Naive thymus-derived CD8-positive, alpha-beta T cell (primary cell): ENCODE measurements around the gene HOXA4. TPM values are rescaled to one million over a fixed set of nuclear protein-coding genes. Genes with fewer than 3 reads are reported as not detected.

Source experiments
- ATAC-seq, 2 donors: fragments of 150-1000 bp; cut with Tn5 transposase in 1 of 2; sonication (Bioruptor Pico), chemical (Tn5 transposase) in 1 of 2; 1 replicate in 1 of 2; 2 replicates in 1 of 2; pipeline ENCODE4 v1.10.0; 2021; ENCODE audit warnings: mild to moderate bottlenecking in 2 of 2, moderate library complexity in 2 of 2
- POLR2A ChIA-PET: fragments of 350-600 bp; sonication (Branson Sonifier 250); formaldehyde crosslinking; loops from one replicate; lab custom pipeline; 2021; ENCODE audit warnings: antibody characterized with exemption; lab: Charles Lee
- DNase-seq, 10 donors: peaks; one replicate each; pipeline versions ENCODE4 v3.0.0 to v3.0.0-alpha.2; 2020 to 2022
- H3K27ac Mint-ChIP-seq, 10 donors: one replicate each; pipeline ENCODE4 v1.8.0; 2020 to 2022; ENCODE audit warnings: mild to moderate bottlenecking in 10 of 10, mixed read lengths in 10 of 10, moderate library complexity in 4 of 10, inconsistent platforms in 1 of 10
- H3K27me3 Mint-ChIP-seq, 5 donors: one replicate each; pipeline ENCODE4 v1.8.0; 2021 to 2022; ENCODE audit warnings: mixed read lengths in 5 of 5
- H3K36me3 Mint-ChIP-seq, 3 donors: one replicate each; pipeline ENCODE4 v1.8.0; 2020 to 2022; ENCODE audit warnings: mixed read lengths in 3 of 3, mild to moderate bottlenecking in 2 of 3, inconsistent platforms in 1 of 3
- H3K4me1 Mint-ChIP-seq, 4 donors: one replicate each; pipeline ENCODE4 v1.8.0; 2021 to 2022; ENCODE audit warnings: mixed read lengths in 4 of 4
- H3K4me3 Mint-ChIP-seq, 10 donors: one replicate each; pipeline ENCODE4 v1.8.0; 2020 to 2022; ENCODE audit warnings: mild to moderate bottlenecking in 10 of 10, mixed read lengths in 10 of 10, moderate library complexity in 6 of 10, inconsistent platforms in 1 of 10
- H3K9me3 Mint-ChIP-seq, 9 donors: one replicate each; pipeline ENCODE4 v1.8.0; 2020 to 2022; ENCODE audit warnings: mixed read lengths in 9 of 9, mild to moderate bottlenecking in 3 of 9, inconsistent platforms in 1 of 9, moderate library complexity in 1 of 9
- polyA plus RNA-seq, 3 donors: library from polyadenylated mRNA; unstranded; fragments of 300-500 nt; fragmentation: Illumina TruSeq; gene quantifications; one replicate each; pipeline ENCODE4 v1.2.3, GENCODE V29; 2021
- total RNA-seq, 8 experiments: library from RNA in 2 of 8; stranded (reverse) in 2 of 8; gene quantifications; one replicate each; pipeline ENCODE4 v1.2.3 and lab custom pipeline; 2021 to 2026

Gene HOXA4
- total and polyA plus RNA-seq, 5 experiments from 2014 or later = 0.22 to 0.38 (median 0.31) TPM; not detected in 2

DNA sequence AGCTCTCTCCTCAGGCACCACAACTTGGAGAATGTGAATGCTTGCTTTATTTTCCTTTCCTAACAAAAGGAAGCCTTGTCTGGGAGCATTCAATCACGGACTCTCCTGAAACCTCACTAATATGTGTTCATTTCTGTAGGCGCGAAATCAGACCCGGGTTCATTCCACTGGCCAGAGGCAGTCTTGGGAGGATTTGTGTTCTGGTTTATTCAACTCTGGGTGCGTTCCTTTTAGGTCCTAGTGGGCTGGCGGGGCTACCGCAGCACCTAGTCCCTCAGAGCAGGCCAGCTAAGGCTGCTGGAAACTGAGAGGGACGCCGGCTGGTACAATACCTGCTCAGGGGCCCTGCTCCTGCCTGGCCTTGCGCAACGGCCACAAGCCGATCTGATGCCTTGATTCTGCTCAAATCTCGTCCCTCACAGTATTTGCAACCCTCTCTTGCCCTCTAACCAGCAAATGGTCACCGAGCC is 7.5 kb downstream of the HOXA4 start:
- Mint-ChIP-seq H3K36me3 (no peaks in the 10 kb centered on the region), H3K4me1 (no peaks in the 10 kb centered on the region), H3K9me3 (no peaks in the 10 kb centered on the region), H3K4me3 (no peak overlapping the region), H3K27me3 (peaks cover 3 to 39% (median 23%) of the 10 kb centered on the region in 5 donors), H3K27ac (no peak overlapping the region)
- DNase-seq (no peak), ATAC-seq (no peak)
- POLR2A ChIA-PET = no interaction called here

DNA sequence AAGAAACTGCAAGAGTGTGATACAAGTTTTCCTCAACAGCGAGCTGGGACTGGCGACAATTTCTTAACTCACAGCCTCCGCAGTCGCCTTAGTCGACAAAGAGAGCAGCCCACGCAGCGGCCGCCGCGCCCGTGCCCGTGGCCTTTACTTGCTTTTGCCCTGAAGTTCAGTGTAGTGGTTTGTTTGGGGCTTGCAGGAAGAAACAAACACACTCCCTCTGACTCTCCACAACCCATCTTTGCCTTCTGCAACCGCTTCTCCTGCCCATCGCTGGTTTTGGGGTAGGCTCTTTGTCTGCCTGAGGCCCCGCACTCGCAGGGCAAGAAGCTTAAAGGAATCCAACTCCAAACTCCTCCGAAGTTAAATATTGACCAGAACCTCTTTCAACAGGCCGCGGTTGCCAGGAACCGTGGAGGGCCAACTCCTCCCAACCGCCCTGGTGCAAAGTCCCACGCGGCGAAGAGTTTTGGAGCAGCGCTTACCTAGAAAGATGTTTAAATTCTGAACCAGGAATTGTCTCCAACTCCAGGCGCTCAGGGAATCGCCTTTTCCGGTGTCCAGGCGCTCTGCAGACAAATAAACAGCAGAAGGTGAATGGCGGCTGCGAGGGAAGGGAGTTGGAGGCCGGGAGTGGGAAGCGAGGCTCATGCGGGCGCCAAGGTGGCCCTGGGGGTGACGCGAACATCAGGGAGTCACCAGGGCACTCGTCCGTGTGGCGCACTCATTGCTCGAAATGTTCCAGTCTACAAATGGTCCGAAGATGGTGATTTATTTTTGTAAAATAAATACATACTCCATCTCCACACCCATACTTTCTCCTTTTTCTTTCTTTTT is 8.3 kb downstream of the HOXA4 start:
- POLR2A ChIA-PET = no interaction called here
- no peaks in the 10 kb centered on the region for H3K36me3 Mint-ChIP-seq

DNA sequence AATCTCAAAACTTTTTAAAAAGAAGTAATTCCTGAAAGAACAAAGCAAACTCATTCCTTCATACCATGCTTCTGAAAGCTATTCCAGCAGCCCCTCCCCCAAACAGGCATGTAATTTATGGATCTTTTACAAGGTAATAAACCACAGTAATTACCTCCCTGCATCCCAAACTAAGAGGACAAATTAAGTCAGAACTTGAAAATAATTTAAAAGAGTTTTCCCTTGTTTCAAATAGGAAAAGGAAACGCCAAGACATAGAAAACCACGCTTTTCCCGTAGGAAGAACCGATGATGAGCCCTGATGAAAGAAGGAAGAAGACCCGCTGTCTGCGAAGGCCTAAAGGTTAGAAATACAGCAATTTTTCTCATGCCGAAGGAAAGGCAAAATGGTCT is 8.9 kb downstream of the HOXA4 start:
- Mint-ChIP-seq H3K27ac (no peak overlapping the region), H3K9me3 (no peaks in the 10 kb centered on the region), H3K27me3 (peaks cover 2 to 30% (median 16%) of the 10 kb centered on the region in 5 donors), H3K4me3 (no peak overlapping the region), H3K36me3 (no peaks in the 10 kb centered on the region), H3K4me1 (no peaks in the 10 kb centered on the region)
- DNase-seq (no peak), ATAC-seq (no peak)
- POLR2A ChIA-PET = interaction anchor here (0.8 kb wide), 1 partner anchor 44 kb away, joined by 3 read pairs; no protein-coding TSS in a partner anchor

More for the DNA sequence above, 8.3 kb downstream of the HOXA4 start:
- H3K27me3 Mint-ChIP-seq = peaks cover 3 to 32% (median 18%) of the 10 kb centered on the region in 5 donors
- no peak overlapping the region for H3K4me3 Mint-ChIP-seq
- no peak overlapping the region for H3K27ac Mint-ChIP-seq
- ATAC-seq (no peak), DNase-seq (no peak)
- H3K9me3 Mint-ChIP-seq = no peaks in the 10 kb centered on the region
- H3K4me1 Mint-ChIP-seq = no peaks in the 10 kb centered on the region

GRCh38 chr7:27119412-27119911 is 11.1 kb downstream of the HOXA4 start:
- H3K4me1 Mint-ChIP-seq = no peaks in the 10 kb centered on the region
- H3K27ac Mint-ChIP-seq = no peak overlapping the region
- POLR2A ChIA-PET = no interaction called here
- DNase-seq = no peak
- ATAC-seq = no peak
- H3K27me3 Mint-ChIP-seq = peaks cover 0 to 14% (median 3%) of the 10 kb centered on the region in 5 donors
- no peak overlapping the region for H3K4me3 Mint-ChIP-seq
- no peaks in the 10 kb centered on the region for H3K36me3 Mint-ChIP-seq
- H3K9me3 Mint-ChIP-seq = no peaks in the 10 kb centered on the region

- POLR2A ChIA-PET = no interaction called here
- Mint-ChIP-seq H3K27me3 (peaks cover 0 to 12% (median 3%) of the 10 kb centered on the region in 5 donors), H3K4me3 (no peak overlapping the region), H3K36me3 (no peaks in the 10 kb centered on the region), H3K9me3 (no peaks in the 10 kb centered on the region), H3K4me1 (no peaks in the 10 kb centered on the region), H3K27ac (no peak overlapping the region)
- ATAC-seq (no peak), DNase-seq (no peak)
Observed at GRCh38 chr7:27118580-27118979, 12.0 kb downstream of the HOXA4 start.

DNA sequence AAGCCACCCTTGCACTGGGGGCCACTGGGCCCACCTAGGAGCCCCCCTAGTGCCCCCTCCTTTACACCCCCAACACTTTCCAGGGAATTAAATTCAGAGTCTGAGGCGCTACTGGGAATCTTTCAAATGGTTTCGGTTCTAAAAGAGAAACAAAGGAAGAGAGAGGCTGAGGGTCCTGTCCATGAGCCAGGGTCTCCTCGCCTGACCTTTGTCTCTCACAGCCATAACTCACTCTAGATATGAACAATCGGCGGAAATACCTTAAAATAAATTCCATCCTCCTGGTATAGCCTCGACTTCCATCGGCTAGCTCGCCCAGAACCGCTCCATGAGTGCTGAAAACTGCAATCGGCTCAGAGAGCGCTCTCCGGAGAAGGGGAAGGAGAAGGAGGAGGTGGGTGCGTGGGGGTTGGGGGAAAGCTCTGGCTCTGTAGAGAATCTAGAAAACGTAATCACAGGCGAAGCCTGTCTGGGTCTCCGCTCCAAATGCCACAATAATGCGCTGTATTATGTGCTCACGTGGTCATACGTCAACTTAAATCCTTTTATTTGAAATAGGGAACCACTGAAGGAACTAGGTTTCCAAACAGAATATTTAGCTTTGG is 12.6 kb downstream of the HOXA4 start:
- ATAC-seq (no peak), DNase-seq (no peak)
- Mint-ChIP-seq H3K4me3 (no peak overlapping the region), H3K9me3 (no peaks in the 10 kb centered on the region), H3K27ac (no peak overlapping the region), H3K27me3 (peaks cover 0 to 15% (median 3%) of the 10 kb centered on the region in 5 donors), H3K36me3 (no peaks in the 10 kb centered on the region), H3K4me1 (no peaks in the 10 kb centered on the region)
- POLR2A ChIA-PET = no interaction called here

GRCh38 chr7:27116962-27117886 is 13.3 kb downstream of the HOXA4 start:
- H3K27me3 Mint-ChIP-seq = peaks cover 0 to 15% (median 3%) of the 10 kb centered on the region in 5 donors
- POLR2A ChIA-PET = no interaction called here
- no peaks in the 10 kb centered on the region for H3K9me3 Mint-ChIP-seq
- H3K4me3 Mint-ChIP-seq = no peak overlapping the region
- H3K36me3 Mint-ChIP-seq = no peaks in the 10 kb centered on the region
- peak overlapping the region in 1 of 10 donors; percentile 13 for H3K27ac Mint-ChIP-seq
- no peaks in the 10 kb centered on the region for H3K4me1 Mint-ChIP-seq
- ATAC-seq = no peak
- no peak for DNase-seq

- ATAC-seq (no peak), DNase-seq (no peak)
- H3K27ac Mint-ChIP-seq = no peak overlapping the region
- no peaks in the 10 kb centered on the region for H3K9me3 Mint-ChIP-seq
- peaks cover 0 to 15% (median 3%) of the 10 kb centered on the region in 5 donors for H3K27me3 Mint-ChIP-seq
- H3K4me1 Mint-ChIP-seq = no peaks in the 10 kb centered on the region
- no peak overlapping the region for H3K4me3 Mint-ChIP-seq
- no peaks in the 10 kb centered on the region for H3K36me3 Mint-ChIP-seq
- POLR2A ChIA-PET = no interaction called here
Observed at GRCh38 chr7:27116031-27116961, 14.3 kb downstream of the HOXA4 start.

- POLR2A ChIA-PET = no interaction called here
- ATAC-seq = no peak
- H3K36me3 Mint-ChIP-seq = no peaks in the 10 kb centered on the region
- H3K4me3 Mint-ChIP-seq = no peak overlapping the region
- H3K27ac Mint-ChIP-seq = no peak overlapping the region
- no peak for DNase-seq
- H3K27me3 Mint-ChIP-seq = peaks cover 0 to 15% (median 3%) of the 10 kb centered on the region in 5 donors
- H3K9me3 Mint-ChIP-seq = no peaks in the 10 kb centered on the region
- H3K4me1 Mint-ChIP-seq = no peaks in the 10 kb centered on the region
Observed at GRCh38 chr7:27115221-27116026, 15.1 kb downstream of the HOXA4 start.

DNA sequence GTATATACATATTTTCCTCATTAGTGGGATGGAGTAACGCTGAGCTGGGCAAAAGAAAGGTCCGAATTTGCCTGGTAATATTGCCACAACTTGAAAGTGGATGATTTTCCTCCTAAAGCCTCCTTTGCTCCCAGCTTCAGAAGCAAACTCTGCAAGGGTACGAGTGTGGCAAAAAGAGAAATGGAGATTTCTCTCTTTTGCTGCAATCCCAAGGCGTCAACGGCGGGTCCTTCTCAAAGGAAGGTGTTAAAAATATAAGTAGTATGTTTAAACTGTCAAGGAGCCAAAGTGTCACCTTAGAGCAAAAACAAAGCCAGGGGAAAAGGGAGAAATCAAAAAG is 15.7 kb downstream of the HOXA4 start:
- POLR2A ChIA-PET = no interaction called here
- Mint-ChIP-seq H3K4me3 (no peak overlapping the region), H3K36me3 (no peaks in the 10 kb centered on the region), H3K27ac (no peak overlapping the region), H3K27me3 (peaks cover 0 to 15% (median 3%) of the 10 kb centered on the region in 5 donors), H3K9me3 (no peaks in the 10 kb centered on the region), H3K4me1 (no peaks in the 10 kb centered on the region)
- DNase-seq (no peak), ATAC-seq (no peak)
